NCI-H82 treated with DMSO at 0.1 percent for 48 hours (cell line): Measurements from ENCODE around the gene NR3C2.

Source experiments
- DNase-seq: peaks from one replicate; lab custom pipeline; 2025; ENCODE audit not compliant: unreplicated experiment; lab: John Stamatoyannopoulos, UW

Gene NR3C2

GRCh38 chr4:148059617-148060180 is 382.5 kb downstream of the NR3C2 start:
- no peak for DNase-seq

- no peak for DNase-seq
Measured at GRCh38 chr4:148057984-148058859, 384.0 kb downstream of the NR3C2 start.

- DNase-seq, result no peak
Measured at GRCh38 chr4:148057516-148057915, 384.7 kb downstream of the NR3C2 start.

- no peak for DNase-seq
Measured at GRCh38 chr4:148056879-148057278, 385.3 kb downstream of the NR3C2 start.

- no peak for DNase-seq
Measured at GRCh38 chr4:148055844-148056243, 386.4 kb downstream of the NR3C2 start.

GRCh38 chr4:148054275-148054674 is 387.9 kb downstream of the NR3C2 start:
- DNase-seq, result peak; percentile 92

GRCh38 chr4:148053298-148054003 is 388.8 kb downstream of the NR3C2 start:
- DNase-seq, result peak; percentile 77

- peak; percentile 18 for DNase-seq
Measured at GRCh38 chr4:148052448-148052847, 389.8 kb downstream of the NR3C2 start.

GRCh38 chr4:148051403-148051802 is 390.8 kb downstream of the NR3C2 start:
- DNase-seq, result no peak

GRCh38 chr4:148048598-148048997 is 393.6 kb downstream of the NR3C2 start:
- DNase-seq, result no peak

GRCh38 chr4:148044912-148045352 is 397.3 kb downstream of the NR3C2 start:
- DNase-seq, result peak; percentile 12

GRCh38 chr4:148044089-148044911 is 397.9 kb downstream of the NR3C2 start:
- DNase-seq, result no peak

- DNase-seq, result no peak
Measured at GRCh38 chr4:148041606-148042329, 400.4 kb downstream of the NR3C2 start.

- no peak for DNase-seq
Measured at GRCh38 chr4:148034813-148035212, 407.4 kb downstream of the NR3C2 start.

- no peak for DNase-seq
Measured at GRCh38 chr4:148030193-148030873, 411.9 kb downstream of the NR3C2 start.

GRCh38 chr4:148029781-148030180 is 412.4 kb downstream of the NR3C2 start:
- DNase-seq, result no peak
